GM23248 (cell line): ENCODE data around the gene PTPN7.

Source experiments
- EZH2 ChIP-seq: fragments of 200-600 bp; sonication (generic); IDR thresholded peaks from 2 replicates; pipeline ENCODE4 v1.6.1; 2018; ENCODE audit warnings: antibody characterized with exemption, mild to moderate bottlenecking; ENCODE audit not compliant: insufficient read depth, poor library complexity, severe bottlenecking
- EZH2phosphoT487 ChIP-seq: fragments of 200-600 bp; sonication (generic); IDR thresholded peaks from 2 replicates; pipeline ENCODE4 v1.6.1; 2018; ENCODE audit warnings: antibody characterized with exemption, moderate library complexity, mild to moderate bottlenecking, low read depth; ENCODE audit not compliant: insufficient read depth

DNA sequence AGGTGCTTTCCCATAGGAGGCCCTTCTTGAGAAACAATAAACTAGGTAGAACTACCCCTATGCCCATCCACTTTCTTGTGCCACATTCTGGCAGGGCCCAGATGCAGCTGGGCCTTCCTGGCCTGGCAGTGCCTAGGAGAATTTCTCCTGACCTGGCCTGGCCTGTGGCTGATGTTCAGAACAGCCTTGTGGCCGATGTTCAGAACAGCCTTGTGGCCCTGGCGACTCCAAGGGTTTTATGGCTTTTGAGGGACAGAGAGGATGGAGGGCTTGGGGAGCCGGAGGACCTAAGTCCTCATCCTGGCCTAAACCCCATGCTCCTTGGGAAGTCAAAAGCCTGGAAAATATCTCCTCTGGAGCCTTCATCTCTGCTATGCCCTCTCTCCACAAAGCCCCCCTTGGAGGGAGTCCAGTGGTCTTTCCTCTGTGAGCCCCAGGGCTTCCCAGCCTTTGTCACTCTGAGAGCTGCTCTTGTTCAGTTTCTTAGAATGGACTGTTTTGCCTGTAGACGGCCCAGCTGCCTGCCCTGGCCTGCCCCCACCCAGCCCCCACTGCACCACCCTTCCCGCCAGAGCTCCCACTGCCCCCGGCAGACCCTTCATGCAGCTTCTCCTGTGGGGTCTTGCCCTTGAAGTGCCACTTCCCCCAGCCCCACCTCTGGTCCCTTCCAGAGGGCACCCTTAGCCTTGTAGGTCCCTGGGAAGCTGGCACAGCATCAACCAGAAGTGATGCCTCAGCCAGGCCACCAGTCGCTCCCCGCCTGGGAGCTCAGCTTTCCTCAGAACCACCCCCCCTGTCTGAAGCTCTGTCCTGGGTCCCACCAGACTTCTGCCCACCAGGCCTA lies 30.7 kb downstream of the PTPN7 start:
- TF ChIP-seq EZH2 (no peak), EZH2phosphoT487 (no peak)
